HT1080 (cell line): ENCODE data around the gene SMIM12. TPM values are rescaled to one million over a fixed set of nuclear protein-coding genes. Genes with fewer than 3 reads are reported as not detected.

Experiments used
- DNase-seq: peaks from one replicate; pipeline ENCODE4 v3.0.0-alpha.2; 2015; ENCODE audit warnings: low read depth
- polyA plus RNA-seq, 2 experiments: library from polyadenylated mRNA; depleted of rRNA; stranded (reverse); fragments of >200 nt; gene quantifications; 2 replicates each; pipeline ENCODE4 v1.2.3, GENCODE V29; 2015
- total RNA-seq: library from RNA; depleted of rRNA; stranded (reverse); fragments of >200 nt; shearing (Covaris generic); gene quantifications from 2 replicates; pipeline ENCODE4 v1.2.3, GENCODE V29; 2014; rRNA removed

The SMIM12 gene, protein sequence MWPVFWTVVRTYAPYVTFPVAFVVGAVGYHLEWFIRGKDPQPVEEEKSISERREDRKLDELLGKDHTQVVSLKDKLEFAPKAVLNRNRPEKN
- total RNA-seq: 63.2 and 64.2 TPM in 2 replicates
- 24.0 and 34.7 TPM in 2 replicates for polyA plus RNA-seq (2015; cell fraction: cytosol; rRNA removed)
- 13.7 and 14.6 TPM in 2 replicates for polyA plus RNA-seq (2015; cell fraction: nucleus; rRNA removed)

DNA sequence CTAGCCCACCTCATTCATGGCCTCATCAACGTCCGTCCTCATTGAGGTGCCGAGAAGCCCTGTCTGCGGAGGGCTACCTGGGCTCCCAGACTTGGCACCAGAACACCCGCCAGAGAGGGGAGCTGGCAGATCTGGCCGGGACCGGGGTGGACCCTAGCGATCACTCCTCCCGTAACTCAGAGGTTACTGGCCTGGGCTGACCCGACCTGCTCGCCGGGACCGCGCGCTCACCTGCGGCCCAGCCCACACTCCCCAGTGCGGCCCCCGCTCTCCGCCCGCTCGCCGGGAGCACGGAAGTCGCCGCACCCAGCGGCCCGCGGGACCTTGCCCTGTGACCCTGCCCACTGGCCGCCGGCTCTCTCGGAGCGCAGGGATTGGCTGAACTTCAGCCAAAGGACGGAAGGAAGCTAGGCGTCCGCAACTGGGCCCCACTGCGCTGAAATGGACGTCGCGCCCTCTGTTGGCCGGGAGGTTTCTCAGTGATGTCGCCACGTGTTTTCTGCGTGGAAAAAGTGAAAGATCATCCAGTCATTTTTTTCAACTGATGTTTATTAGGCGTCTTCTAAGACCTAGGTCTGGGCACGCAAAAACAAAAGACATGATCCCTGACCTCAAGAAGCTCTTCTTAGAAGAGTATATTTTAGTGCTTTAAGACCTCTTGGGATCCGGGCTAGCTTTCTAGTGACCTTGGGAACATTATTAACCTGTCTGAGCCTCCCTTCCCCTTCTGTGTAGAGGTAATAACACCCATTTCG lies at the start of gene SMIM12:
SMIM12 (minus strand) TSS at position 304 of the 755 bp plus-strand sequence. CDS start 3,772 bp downstream, outside the sequence.
- peak; percentile 88 for DNase-seq

DNA sequence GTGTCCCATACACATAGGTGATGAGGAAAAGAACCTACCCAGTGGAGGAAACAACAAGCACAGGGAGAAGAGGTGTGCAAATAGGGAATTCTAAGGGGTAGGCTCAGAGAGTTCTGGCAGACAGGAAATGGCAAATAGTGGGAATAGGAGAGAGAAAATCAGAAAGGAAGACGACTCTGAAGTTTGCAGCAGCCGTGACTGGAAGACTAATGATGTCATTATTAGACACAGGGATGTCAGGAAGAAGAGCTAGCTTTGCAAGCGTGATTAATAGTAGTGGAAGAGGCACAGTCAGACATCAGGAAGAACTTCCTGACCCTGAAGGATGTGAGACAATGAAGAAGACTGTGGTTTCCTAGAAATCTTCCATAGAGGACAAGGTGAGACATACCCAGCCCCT lies 48.8 kb upstream of the SMIM12 start:
- no peak for DNase-seq

DNA sequence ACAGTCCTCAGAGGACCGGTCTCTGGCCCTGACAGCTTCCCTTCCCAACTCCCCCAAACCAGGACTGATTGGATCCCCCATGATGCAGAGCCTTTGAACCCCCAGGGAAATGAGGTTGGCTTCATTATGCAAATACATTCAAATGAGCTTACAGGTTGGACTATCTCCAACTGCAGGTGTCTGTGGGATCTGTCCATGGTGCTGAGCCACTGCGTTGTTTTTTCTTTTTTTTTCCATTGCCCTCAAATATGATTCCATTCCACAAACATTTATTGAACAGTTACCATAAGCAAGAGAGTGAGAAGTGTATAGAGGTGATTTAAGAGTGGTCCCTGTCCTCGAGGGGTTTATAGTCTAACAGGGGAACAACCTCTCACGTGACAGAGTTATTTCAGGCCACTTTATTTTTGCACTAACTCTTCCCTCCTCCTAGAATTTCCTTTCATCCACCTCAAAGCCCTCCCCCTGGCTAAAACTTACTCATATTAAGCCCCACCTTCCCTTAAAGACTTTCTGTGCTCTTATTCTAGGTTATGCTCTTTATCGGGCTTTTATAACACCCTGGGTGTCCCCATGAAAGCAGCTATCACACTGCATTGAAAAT lies 48.0 kb upstream of the SMIM12 start:
- no peak for DNase-seq

DNA sequence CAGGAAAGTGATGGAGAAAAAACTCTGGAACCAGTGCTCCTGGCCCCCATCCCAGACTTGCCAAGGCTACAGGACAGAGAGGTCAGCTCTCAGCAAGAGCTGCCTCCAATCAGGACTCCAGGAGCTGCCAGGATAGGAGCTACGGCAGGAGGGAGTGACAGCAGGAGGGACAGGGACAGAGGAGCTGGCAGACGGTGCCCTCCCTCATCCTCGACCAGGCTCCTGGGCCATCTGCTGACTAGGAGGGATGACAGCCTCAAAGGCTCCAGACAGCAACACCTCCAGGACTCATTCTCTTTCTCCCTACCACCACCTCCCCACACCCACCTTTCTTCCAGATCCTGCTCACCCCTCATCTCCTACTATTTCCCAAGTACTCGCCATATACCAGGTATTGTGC lies 47.2 kb upstream of the SMIM12 start:
- DNase-seq: no peak

DNA sequence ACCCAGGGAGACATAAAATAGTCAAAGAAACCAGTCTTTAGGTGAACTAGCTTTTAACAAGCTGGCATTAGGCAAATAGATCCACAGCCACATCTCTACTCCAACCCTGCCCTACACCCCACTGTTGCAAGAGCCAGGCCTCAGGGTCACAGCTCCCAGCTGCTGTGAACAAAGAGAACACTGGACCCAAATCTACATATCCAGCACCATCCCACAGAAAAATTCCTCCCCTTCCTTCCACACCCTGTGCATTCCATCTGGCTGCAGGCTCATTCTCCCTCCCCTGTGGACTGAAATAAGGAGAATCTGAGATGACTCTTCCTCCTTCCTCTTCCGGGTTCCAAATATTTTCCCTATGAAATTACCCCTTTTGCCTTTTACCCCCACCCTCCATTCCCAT lies 46.7 kb upstream of the SMIM12 start:
- DNase-seq: no peak

DNA sequence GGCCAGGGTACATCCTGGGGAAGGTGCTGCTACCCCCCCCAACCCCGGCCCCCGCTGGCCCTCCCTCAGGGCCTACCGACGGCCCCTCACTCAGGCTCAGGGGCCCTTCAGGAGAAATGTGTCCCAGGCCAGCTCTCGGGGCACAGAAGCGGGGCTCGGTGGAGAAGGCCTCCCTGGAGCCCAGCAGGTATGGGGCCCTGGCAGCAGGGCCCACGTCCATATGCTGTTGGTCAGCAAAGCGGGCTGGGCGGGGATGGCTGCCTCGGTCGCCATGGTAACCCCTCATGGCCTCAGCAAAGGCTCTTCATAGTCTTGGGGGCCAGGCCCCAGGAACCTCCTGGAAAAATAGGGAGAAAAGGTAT lies 45.5 kb upstream of the SMIM12 start:
- no peak for DNase-seq

DNA sequence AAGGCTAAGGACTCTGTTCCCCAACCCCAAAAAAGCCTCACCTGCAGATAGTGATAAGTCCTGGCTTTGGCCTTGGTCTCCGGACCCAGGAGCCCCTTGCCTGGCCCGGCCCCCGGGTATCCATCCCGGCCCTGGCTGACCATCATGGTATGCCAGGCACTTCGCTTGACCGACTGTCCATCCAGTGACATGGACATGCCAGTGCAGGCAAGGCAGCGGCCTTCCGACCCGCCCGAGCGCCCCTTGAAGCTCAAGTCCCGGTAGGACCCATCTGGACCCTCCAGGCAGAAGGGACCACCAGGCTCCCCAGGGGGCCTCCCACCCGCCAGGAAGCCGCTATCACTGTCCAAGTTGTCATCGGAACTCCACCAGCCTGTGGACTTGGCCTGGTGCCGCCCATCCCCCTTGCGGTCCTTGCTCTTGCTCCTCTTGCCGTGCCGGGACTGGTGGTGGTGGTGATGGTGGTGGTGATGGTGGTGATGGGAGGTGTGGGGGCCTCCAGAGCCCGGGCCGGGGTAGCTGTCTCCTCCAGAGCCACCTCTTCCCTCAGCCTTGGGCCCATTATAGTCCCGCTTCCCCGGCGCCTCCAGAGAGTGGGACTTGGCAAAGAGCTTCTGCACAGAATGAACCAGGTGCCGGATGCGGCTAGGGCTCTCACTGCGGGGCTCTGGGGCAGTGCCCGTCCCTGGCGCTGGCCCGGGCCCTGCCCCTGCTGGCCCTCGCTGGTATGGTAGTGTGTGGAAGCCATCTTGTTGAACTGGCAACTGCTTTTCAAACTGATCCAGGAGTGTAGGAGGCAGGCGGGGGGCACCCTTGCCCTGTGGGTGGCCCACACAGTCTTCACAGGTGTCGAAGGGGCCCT lies 44.9 kb upstream of the SMIM12 start:
- no peak for DNase-seq

DNA sequence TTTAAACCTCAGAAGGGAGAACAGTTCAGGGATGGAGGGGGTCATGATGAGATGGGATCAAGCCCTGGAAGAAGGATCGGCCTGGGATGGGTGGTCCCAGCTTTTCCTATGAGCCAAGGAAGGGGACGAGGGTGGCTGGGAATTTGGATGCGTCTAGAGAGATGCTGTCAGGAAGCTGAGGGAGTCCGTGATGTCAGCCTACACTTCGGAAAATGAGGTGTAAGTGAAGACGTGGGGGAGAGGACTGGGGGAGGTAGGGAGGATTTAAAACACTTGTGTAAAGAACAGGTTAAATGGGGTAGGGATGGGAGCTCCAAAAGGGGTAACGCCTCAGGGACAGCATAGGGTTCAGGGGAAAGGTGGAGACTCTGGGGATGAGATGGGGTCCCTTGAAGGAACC lies 42.4 kb upstream of the SMIM12 start:
- no peak for DNase-seq

DNA sequence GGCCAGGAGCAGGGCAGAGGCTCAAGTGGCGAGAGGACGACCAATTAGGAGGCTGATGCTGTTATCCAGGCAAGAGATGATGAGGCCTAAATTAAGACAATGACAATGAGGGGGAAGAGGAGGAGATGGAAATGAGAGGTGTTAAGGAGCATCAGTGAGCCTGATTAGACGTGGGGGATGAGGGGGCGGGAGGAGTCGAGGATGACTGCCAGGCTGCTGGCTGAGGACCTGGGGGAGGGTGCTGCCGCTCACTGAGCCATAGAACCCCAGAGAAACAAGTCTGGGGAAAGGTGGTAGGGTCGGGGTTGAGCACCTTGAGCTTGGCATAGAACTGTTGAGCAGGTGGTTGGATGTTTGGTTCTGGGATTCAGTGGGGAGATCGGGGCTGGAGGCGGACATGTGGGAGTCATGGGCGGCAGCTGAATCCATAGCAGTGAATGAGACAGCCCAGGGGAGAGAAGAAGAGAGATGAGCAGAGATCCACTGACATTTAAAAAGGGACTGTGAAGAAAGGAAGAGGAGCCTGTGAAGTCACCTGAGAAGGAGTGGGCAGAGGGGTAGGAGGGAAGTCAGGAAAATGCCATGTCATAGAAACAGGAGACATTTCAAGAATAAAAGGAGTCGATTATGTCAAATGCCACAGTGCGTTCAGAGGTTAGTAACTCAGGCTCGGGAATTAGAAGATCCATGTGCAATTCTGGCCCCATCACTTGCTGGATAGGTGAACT lies 41.4 kb upstream of the SMIM12 start:
- DNase-seq: no peak

DNA sequence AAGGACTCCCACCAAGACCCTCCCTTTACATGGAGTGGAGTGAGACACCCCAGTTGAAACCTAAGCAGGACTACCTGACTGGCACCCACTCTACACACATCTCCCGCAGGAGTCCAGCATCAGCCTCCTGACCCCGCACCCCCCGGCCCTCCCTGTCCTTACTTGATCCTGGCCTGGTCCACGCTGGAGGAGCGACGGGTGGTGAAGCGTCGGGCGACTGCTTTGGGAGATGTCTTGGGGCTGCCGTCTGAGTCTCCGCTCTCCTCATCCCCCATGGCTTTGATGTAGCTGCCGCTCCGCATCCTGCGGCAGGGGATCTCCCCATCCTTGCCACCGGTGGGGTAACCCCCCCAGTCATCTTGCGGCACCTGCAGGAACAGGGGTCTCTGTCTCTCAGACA lies 40.4 kb upstream of the SMIM12 start:
- no peak for DNase-seq

DNA sequence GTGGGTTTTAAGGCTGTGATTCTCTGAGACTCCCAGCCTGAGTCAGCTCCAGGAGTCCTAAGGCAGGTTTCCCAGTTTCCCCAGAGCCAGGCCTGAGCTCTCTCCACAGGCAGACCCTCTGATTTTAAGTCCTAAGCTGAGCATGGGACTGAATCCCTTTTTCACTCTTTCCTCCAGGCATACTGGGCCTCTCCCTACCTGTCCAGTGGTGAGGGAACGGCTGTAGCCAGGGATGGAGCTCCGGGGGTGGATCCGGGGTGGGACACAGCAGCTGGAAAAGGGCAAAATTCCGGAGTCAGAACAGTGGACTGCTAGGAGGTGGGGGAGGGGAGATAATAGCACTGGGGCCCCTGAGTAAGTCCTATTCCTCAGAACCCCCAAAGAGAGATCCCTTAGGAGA lies 39.9 kb upstream of the SMIM12 start:
- no peak for DNase-seq

DNA sequence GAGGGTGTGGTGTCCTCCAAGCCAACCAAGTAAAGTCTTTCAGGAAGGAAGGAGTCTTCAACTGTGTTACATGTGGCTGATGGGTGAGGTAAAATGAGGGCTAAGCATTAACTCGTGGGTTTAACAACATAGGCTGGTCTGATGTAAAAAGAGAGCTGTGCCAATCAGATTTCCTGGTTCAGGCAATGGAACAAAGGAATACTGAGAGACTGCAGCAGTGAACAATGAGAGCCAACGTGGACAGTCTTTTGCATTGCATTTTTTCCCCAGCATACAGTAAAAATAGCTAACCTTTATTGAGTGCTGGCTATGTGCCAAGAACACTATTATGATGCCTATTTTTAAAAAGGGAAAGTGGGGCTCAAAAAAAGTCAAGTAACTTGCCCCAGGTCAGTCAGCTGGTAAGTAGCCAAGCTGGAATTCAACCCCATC lies 38.8 kb upstream of the SMIM12 start:
- DNase-seq: no peak

DNA sequence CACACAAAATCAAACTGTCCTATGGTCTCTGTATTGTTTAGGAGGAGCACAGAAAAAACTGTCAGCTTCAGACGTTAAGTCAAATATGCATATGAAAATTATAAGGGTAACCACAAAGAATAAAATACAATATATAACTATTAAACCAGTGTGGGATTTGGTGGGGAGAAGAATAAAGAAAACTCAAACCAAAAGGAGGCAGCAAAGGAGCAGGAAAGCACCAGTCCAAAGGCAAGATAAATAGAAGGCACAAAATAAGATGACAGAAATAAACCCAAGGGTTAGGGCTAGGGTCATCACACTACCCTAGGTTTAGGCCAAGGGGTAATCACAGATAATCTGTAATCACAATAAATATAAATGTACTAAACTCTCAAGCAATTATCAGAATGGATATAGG lies 37.1 kb upstream of the SMIM12 start:
- no peak for DNase-seq

DNA sequence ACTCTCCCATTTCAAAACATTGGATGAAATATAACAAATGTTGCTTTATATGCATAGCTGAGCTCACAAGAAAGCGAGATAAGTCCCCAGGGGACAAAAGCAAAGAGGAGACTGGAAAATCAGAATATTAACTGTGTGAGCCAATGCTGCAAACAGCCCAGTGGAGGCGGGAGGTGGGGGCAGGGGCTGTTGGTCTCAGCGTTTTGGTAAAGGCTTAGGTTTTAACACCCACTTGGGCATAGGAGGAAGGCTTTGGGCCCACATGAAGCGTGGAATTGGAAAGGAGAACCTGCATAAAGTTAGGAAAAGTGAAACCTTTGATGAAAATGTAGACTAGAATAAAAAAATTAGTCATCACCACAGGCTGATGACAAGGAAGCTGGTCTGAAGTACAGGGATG lies 30.2 kb upstream of the SMIM12 start:
- no peak for DNase-seq

DNA sequence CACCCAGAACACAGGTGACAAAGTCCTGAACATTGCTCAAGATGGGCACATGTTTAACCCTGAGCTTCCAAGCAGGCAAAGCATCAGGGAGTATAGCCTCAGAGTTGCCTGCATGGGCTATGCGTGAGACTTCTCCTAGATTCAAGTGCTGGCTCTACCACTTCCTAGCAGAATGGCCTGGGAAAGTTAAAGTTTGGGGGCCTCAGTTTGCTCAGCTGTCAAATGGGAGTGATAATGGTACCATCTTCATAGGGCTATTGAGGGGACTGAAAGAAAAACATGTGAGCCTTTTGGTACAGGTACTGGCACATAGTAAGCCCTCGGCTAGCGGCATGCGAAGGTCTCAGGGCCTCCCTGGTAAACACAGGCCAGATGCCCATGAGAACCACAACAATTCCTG lies 28.0 kb upstream of the SMIM12 start:
- DNase-seq: no peak

DNA sequence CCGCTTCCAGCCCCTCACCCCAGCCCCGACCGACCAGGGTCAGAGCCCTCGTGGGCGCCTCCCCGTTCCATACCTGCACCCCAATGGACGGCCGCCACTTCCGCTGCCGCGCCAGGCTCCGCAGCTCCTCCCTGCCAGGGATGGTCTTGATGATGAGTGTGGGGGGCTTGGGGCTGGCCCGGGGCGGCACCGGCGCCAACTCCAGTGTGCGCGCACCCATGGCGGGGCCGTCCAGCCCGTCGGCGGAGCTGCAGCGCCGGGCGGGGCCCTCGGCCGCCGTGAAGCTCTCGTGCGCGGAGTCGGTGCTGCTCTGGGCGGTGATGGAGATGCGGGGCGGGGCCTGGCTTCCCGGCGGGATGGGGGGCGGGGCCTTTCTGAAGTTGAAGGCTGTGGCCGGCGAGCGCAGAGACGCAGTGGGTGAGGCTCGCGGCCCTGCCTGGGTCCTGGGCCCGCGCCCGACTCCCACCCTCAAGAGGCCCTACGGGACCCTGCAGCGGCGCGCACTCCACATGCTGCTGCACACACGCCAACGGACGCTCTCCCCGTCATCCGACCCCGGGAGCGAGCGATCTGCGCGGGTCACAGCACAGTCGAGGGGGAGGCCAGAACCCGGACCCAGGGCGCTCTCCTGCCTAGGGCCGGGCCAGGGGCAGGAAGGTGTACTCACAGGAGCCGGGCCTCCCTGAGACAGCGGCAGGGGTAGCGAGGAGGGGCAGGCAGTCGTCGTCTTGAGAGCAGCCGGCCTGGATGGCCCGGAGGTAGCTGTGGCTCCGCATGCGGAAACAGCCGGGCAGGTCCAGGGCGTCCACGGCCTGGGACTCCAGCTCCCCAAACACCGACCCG lies 26.1 kb upstream of the SMIM12 start:
- no peak for DNase-seq

DNA sequence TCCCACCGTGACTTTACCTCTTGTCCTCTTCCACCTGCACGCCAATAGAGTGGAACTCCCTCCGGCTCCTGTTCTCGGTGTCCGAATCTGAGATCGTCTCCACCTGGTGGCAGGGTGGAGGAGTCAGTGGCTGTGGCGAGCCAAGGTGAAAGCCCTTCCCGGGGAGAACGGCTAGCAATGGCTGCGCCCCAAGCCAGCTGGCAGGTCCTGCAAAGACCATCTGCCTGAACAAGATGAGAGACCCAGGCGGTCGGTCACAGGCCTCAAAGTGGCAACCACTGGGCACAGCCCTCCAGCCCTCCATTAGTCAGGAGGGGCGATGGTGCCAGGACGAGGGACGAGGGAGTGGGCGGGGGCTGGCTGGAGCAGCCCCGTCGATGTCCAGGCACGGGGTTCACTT lies 25.4 kb upstream of the SMIM12 start:
- DNase-seq: no peak

DNA sequence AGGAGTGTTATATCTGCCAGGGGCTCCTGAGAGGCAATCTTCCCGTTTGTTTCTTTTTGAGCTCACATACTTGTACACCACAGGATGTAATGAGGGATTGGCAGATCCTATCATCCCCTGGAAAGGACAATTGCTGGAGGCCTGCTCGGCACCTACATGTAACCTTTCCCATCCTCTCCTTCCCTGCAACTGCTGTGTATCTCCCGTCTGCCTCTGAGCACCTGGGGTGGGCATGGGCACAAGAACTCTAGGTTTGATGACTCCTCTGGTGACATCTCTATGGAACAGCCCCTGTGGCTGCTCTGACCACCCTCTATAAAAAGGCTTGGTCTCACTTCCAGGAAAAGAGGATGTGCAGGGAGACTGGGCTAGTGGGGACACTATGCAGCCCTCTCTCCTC lies 25.0 kb upstream of the SMIM12 start:
- no peak for DNase-seq

DNA sequence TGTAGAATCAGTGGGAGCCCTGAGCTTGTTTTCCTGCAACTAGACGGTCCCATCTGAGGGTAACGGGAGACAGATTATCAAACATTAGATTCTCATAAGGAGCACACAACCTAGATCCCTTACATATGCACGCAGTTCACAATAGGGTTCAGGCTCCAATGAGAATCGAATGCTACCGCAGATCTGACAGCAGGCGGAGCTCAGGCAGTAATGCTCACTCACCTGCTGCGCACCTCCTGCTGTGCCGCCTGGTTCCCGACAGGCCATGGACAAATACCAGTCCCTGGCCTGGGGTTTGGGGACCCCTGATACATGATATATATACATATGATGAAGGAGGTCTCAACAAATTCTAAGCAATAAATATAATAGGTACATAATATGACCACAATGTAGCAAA lies 19.7 kb upstream of the SMIM12 start:
- no peak for DNase-seq

DNA sequence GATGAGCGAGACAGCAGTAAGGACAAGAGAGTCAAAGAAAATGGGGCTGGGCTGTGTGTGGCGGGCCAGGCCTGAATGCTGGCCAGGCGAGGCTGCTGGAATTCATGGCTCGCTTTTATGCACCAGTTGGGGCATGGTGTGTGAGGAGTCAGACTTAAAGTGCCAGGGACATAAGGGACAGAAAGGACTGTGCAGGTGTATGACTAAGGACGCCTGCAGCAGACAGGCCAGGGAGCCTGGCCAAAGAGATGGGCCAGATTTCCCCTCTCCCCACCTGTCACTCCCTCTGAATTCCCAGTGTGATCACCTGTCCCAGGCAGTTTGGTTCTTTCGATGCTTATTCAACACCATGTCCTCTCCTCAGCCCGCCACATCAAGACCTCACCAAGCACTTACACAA lies 16.9 kb upstream of the SMIM12 start:
- DNase-seq: no peak
